Measurements from ENCODE around the gene HP1BP3.
"Not testable (repeated sequence)": the region's sequence is repeated elsewhere in the genome, so short reads cannot be mapped to it uniquely, and the experiment has no call there.

The HP1BP3 gene, protein sequence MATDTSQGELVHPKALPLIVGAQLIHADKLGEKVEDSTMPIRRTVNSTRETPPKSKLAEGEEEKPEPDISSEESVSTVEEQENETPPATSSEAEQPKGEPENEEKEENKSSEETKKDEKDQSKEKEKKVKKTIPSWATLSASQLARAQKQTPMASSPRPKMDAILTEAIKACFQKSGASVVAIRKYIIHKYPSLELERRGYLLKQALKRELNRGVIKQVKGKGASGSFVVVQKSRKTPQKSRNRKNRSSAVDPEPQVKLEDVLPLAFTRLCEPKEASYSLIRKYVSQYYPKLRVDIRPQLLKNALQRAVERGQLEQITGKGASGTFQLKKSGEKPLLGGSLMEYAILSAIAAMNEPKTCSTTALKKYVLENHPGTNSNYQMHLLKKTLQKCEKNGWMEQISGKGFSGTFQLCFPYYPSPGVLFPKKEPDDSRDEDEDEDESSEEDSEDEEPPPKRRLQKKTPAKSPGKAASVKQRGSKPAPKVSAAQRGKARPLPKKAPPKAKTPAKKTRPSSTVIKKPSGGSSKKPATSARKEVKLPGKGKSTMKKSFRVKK

GRCh38 chr1:20787029-20787839 is at the start of gene HP1BP3:
TSS of gene HP1BP3 (minus strand) at chr1:20787307. CDS start at chr1:20780440, 6,867 bp downstream.
- DNase-seq: peak; percentile 85

- no peak for DNase-seq
Observed at GRCh38 chr1:20836230-20836629, 49.1 kb upstream of the HP1BP3 start.

DNA sequence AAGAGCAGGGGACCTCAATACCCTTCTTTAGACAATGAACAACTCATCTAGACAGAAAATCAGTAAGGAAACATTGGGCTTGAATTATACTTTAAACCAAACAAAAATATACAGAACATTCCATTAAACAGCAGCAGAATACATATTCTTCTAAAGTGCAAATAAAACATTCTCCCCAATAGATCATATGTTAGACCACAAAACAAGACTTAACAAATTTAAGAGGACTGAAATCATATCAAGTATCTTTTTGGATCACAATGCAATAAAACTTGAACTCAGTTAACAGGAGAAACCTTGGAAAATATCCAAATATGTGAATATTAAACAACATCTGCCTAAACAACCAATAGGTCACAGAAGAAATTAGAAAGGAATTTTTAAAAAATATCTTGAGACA is 47.7 kb upstream of the HP1BP3 start:
- DNase-seq: no peak

GRCh38 chr1:20834192-20834591 is 47.1 kb upstream of the HP1BP3 start:
- DNase-seq: no peak

DNA sequence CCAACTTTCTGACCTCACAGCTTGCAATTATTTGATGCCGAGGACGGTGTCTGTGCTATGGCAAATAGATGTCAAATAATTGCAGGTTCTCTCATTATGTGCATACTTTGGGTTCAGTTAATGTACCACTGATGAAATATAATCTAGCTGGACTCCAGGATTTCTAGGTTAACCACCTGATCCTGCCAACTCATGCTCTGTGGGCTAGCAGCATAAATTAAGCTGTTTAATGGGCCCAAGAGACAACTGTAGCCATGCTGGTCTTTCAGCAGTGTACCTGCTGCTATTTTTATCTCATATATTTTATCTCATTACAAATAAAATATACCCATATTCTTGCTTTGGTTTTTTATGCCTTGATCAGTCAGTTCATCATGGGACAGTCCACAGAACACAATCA is 43.3 kb upstream of the HP1BP3 start:
- no peak for DNase-seq

DNA sequence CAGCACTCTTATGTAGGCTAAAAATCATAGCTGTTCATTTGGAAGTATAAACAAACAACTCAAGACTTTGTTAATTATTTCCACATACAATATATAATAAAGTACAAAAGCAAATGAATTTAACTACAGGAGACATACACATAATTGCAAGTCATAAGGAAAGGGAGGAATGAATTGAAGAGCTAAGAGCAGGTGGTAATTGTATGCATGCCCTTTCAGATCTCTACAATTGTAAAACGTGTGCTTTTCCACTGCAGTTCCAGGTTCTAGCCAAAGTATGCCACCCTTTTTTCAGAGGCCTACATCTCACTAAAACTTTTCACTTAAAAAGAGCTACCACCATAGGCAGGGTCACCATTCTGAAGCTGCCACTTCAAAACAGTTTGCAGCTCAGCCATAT is 42.8 kb upstream of the HP1BP3 start:
- DNase-seq: no peak

DNA sequence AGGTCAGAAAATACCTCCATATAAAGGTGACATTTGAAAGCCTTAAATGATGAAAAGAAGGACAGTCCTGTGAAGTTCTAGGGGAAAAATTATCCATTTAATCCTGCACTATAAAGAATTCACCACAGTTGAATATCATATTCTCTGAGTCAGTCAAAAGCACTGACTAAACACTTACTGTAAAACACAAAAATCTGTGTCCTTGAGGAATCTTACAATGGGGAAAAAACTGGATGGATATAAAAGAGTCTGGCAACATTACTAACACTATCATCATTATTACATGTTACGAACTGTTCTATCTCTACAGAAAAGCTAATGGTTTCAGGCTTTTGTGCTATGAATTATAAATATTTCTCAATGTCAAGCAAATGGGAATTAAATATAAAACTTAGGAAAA is 42.4 kb upstream of the HP1BP3 start:
- no peak for DNase-seq

GRCh38 chr1:20823845-20824244 is 36.7 kb upstream of the HP1BP3 start:
- DNase-seq: no peak

DNA sequence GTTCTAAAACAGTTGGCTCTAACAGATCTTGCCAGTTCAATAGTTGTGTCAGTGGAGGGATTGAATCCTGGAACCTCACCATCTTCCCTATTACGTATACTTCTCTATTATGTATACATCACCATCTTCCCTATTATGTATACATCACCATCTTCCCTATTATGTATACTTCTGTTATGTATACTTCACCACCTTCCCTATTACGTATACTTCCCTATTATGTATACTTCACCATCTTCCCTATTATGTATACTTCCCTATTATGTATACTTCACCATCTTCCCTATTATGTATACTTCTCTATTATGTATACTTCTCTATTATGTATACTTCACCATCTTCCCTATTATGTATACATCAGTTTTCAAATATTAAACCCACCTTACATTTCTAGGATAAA is 34.4 kb upstream of the HP1BP3 start:
- no peak for DNase-seq

- DNase-seq: no peak
Observed at GRCh38 chr1:20819818-20820217, 32.7 kb upstream of the HP1BP3 start.

GRCh38 chr1:20814534-20814871 is 27.4 kb upstream of the HP1BP3 start:
- DNase-seq: no peak

DNA sequence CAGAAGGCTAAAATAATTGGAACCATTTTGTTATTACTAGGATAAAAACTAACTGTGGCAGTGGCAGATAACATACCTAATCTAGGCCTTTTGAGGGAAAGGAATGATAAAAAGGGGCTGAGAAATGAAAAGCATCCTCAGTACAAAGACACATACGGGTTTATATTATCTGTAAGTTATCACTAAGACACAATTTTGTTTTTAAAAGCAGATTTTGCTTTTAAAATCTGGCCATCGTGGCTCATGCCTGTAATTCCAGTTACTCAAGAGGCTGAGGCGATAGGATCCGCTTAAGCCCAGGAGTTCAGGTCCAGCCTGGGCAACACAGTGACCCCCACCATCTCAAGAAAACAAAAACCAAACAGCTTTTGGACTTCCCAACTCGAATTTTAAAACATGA is 24.8 kb upstream of the HP1BP3 start:
- DNase-seq: no peak

DNA sequence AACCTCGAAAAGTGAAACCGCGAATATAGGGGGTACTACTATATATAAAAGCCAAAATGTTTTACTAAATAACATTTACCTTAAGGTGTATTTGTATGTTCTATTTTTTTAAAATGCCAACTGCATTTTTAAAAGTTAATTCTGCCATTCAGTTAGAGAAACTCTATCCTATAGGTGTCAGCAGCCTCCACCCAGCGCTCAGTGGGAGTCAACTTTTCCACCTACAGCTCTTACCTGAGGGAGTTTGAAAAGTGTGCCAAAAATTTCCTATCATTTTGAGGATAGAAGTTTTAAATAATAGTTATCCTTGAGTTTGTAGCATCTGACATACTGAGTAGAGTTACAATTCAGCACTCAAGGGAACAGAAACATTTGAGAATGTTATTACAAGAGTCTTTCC is 6.1 kb upstream of the HP1BP3 start:
- DNase-seq: no peak

DNA sequence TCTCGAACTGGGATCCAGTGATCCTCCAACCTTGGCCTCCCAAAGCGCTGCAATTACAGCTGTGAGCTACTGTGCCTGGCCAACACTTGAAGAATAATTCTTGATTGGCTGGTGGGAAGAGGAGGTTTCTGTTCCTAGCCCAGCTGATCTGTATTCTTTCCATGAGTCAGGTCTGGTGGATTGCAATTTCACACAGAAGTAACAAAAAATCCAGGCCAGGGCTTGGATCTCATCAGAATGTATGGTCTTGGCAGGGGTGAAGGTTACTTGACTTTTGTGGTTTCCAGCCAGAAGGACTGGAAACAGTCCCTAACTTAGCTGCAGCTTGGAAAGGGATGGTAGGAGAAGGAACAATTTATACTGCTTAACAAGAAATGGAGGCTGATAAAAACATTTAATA is 5.1 kb upstream of the HP1BP3 start:
- no peak for DNase-seq

GRCh38 chr1:20790785-20791184 is 3.7 kb upstream of the HP1BP3 start:
- no peak for DNase-seq

DNA sequence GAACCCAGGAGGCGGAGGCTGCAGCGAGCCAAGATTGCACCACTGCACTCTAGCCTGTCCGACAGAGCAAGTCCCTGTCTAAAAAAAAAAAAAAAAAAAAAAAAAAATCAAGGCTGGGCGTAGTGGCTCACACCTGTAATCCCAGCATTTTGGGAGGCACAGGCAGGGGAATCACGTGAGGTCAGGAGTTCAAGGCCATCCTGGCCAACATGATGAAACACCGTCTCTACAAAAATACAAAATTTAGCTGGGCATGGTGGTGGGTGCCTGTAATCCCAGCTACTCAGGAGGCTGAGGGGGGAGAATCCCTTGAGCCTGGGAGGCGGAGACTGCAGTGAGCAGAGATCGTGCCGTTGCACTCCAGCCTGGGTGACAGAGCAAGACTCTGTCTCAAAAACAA is 2.5 kb upstream of the HP1BP3 start:
- DNase-seq: not testable (repeated sequence)

DNA sequence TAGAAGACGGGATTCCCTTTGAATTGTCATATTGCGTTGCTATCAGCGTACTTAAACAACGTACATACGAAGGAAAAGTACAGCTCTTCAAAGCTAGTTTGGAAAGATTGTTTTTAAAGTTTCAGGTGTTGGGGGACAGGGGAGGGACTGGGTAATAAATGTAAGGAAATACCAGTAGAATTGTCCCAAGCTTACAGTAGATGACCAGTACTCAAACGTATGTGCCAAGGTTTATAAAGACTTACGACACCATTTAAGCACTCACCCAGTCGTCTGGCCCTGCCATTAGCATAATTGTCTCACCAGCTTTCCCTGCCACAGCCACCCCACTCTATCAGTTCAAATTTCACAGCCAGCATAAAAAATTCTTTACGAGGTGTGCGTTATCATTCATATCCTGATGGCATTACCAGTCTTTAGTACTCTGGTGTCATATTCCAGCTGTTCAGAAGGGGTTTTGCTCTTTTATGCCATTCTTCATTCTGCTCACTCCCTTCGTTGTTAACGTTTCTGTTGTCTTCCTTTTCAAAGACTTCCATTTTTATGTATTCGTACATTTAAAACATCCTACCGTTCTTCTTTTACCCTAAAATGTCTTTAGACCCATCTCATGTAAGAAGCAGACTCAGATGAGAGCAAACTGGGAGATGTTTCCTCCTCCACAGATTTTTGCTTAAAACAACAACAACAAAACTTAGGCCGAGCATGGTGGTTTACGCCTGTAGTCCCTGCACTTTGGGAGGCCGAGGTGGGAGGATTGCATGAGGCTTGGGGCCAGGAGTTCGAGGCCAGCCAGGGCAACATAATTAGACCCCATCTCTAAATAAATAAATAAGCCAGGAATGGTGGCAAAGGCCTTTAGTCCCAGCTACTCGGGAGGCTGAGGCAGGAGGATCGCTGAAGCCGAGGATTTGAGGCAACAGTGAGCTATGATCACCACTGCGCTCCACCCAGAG is 1.0 kb upstream of the HP1BP3 start:
- peak; percentile 24 for DNase-seq

- DNase-seq: peak; percentile 97
Observed at GRCh38 chr1:20786253-20787028, 666 bp downstream of the HP1BP3 start.

GRCh38 chr1:20785907-20786252 is 1.2 kb downstream of the HP1BP3 start:
- no peak for DNase-seq

DNA sequence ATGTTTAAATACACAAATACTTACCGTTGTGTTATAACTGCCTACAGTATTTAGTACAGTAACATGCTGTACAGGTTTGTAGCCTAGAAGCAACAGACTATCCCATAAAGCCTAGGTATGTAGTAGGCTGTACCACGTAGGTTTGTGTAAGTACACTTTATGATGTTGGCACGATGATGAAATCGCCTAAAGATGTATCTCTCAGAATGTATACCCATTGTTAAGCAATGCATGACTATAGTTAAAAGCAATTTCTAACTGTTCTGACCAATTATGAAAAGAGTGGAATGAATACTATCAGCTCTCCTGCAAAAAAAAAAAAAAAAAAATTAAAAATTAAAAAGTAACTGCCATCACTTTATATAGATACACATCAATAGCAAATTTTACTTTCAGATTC is 11.4 kb downstream of the HP1BP3 start:
- DNase-seq: no peak

DNA sequence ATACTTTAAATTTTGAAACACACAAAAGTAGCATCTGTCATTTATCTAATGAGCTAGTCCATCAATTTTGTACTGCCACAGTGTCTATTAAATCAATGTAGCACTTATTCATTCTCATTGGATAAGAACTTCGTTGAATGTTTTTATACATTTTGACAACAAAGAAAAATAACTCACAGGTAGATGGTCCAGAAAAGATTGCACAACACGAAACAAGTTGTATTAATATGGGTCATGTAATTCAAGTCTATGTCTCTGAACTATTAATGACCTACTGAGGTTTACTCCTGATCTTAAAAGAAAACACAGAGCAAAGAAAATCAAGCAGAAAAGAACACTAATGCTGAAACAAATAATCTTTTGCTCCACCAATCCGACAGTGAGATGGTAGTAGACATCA is 15.3 kb downstream of the HP1BP3 start:
- DNase-seq: no peak
